ENCODE results near the gene NDUFB6.
A peak's percentile ranks its signal among the peaks of the same experiment; 100 is the strongest.
"Not testable (repeated sequence)": the region's sequence is repeated elsewhere in the genome, so short reads cannot be mapped to it uniquely, and the experiment has no call there.

NDUFB6 gene

DNA sequence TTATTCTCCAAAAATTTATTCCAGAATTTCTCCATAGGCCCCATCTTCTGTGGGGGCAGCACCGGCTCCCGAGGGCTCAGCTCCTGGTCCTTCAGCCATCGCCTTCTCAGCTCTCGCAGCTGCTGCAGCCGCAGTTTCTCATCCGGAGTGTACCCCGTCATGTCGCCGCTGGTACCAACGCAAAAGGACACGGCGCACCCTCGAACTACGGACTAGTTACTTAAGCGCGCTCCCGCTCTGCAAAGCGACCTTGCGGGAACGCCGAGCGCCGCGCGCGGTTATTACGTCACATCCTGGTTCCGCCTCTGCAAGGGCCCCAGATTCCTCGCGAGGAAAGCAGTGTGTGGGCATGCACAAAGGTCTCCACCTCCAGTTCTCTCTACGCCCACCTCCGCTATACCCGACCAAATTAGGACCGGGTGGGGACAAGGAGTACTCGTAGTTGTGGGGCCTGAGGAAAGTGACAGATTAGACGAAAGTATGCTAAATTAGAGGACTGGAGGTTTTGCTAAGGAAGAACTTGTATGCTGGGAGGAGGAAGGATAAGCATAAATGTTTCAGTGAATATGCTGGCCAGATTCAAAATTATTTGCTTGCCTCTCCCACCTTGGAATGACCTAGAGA, at the start of gene NDUFB6:
TSS of gene NDUFB6 (minus strand) at position 260 of the 624 bp plus-strand sequence. CDS start at position 161, 99 bp downstream.
- DNase-seq (ENCODE audit: low read depth), result peak; percentile 91

DNA sequence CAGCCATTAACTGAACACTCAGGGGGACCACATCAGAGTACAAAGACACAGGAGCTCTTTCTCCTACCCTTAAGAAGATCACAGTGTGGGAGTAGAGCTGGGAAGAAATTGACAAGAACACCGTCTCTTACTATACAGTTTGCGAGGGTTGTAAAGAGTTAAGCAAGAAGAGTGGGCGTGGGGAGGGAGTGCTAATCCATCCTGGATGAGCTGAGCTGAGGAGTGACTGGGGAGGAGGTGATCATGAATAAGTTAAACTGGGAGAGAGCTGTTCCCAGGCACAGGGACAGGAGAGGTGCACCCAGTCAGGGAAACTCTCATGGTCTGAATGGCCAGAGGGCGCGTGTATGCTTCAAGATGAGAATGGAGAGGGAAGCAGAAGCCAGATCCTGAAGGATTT, 45.3 kb upstream of the NDUFB6 start:
- no peak for DNase-seq (ENCODE audit: low read depth)

DNA sequence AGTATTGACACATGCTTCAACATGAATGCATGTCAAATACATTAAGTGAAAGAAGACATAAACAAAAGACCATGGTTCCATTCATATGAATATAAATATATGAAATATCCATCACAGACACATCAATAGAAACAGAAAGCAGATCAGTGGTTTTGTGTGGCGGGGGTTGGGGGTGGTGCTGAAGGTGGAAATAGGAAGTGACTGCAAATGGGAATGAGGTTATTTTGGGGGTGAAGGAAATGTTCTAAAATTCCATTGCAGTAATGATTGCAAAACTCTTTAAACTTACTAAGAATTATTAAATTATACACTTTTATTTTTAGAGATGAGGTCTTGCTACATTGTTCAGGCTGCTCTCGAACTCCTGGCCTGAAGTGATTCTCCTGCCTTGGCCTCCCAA, 33.9 kb upstream of the NDUFB6 start:
- DNase-seq (ENCODE audit: low read depth), result no peak

DNA sequence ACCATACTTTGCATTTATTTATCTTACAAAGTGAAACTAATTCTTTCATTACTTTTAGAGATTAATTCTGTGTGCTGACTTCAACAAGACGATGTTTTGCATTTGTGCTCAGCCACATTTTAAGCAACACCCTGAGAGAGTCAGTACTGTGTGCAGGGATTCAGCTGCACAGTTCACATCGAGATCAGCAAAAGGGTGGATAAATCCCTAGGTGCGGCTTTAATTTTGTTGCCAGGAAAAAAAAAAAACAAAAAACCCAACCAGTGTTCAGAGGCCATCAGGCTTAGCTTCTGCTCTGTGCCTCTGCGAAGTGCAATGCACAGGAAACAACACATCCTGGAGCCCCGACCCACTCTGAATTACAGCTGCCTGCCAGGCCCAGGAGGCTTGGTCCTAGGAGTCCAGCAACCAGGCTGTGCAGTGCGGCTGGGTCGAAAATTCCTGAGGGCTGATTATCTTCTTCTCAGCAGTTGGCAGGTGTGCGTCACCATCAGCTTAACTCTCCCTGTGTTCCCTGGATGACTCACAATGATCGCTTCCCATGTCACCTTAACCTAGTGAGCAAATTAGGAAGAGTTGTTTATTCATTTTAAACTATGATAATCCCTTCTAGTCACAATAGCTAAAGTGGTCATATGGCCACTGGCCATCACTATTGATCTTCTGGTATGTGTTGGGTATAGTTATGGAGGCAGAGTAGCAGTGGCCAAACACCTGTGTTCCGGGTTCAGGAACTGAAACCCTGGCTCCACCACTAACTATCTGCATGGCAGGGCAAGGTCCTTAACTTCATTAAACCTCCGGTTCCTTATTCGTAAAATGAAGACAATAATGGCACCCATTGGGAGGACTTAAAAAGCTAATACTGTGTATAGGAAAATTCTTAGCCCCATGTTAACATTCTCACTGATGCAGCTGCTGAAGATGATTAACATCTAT, 31.2 kb upstream of the NDUFB6 start:
- no peak for DNase-seq (ENCODE audit: low read depth)

DNA sequence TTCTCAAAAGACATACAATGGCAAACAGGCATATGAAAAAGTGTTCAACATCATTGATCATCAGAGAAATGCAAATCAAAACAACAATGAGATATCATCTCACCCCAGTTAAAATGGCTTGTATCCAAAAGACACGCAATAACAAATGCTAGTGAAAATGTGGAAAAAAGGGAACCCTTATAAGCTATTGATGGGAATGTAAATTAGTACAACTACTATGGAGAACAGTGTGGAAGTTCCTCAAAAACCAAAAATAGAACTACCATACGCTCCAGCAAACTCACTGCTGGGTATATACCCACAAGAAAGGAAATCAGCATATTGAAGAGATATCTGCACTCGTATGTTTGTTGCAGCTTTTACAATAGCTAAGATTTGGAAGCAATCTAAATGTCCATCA, 26.1 kb upstream of the NDUFB6 start:
- not testable (repeated sequence) for DNase-seq (ENCODE audit: low read depth)

DNA sequence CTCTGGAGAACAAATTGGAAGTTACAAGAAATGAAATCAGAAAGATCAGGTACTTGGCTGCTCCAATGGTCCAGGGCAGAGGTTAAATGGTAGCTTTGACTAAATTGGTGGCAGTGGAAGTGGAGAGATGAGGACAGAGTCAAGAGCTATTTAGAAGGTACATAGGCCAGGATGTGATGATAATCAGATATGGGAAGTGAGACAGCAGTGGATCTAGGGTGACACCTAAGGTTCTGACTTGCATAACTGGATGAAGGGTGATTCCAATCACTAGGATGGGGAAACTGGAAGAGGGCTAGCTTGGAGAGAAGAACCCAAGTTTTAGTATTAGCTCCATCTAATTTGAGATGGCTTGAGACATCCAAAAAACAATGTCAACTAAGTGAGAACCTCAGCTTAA, 24.0 kb upstream of the NDUFB6 start:
- no peak for DNase-seq (ENCODE audit: low read depth)

DNA sequence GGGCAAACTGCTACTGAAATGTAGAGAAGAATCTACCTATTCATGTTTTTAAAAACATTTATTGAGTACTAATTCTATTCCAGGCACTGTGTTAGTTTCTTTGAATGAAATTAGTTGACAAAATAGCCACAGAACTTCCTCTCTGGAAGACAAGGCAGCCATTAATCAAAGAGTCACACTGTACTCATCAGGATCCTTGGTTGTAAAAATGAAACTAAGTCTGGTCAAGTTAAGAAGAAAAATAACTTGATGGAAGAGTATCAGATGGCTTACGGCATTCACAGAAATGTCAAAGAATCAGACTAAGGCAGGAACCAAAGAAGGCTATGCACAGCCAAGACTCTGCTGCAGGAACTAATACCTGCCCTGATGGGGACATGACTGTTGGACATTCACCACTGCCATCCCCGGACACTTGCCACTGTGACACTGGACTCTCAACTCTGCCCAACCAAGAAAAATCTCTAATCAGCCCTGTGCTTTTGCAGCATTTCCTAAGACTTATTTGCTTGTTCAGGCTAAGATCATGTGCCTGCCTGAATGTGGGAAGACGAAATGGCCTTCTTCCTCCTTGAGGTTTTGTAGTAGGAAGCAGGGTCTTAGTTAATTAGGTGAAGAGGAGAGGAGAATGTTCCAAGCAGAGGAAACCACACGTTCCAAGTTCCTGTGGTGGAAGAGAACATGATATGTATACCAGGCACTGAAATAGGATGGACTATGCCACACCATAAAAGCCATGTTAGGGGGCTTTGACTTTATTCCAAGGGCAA, 23.3 kb upstream of the NDUFB6 start:
- DNase-seq (ENCODE audit: low read depth), result no peak

DNA sequence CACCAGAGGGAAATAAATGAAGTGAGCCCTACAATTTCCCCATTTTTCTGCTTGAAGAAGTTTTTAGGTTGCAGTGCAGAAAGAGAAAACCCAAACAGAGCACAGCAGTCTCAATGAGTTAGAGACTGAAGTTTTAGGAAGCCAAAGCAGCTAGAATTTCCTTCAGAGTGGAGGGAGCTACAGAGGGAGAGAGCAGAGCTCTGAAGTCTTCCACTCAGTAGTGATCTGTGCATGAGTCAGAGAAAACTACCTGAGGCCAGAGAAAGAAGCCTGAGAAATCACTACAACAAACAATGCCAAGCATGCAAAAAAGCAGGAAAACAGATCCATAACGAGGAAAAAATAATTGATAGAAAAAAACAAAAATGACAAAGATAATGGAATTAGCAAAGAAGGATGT, 17.9 kb upstream of the NDUFB6 start:
- no peak for DNase-seq (ENCODE audit: low read depth)

DNA sequence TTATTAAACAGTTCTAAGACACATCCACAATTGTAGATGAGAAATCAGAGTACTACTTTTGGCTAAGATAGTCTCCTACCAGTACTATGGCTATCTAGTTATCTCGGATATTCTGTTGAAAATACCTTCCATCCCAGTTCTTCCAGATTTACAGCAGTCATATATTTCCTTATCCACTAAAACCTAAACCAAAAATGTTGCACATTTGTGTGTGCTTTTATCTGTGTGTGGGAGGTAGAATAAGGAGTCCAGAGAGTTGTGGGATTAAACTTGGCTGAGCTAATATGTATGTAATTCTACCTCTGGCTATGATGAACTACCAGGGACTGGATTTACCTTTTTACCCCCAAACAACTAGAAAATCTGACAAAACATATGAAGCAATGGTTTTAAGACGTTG, 17.5 kb upstream of the NDUFB6 start:
- no peak for DNase-seq (ENCODE audit: low read depth)

DNA sequence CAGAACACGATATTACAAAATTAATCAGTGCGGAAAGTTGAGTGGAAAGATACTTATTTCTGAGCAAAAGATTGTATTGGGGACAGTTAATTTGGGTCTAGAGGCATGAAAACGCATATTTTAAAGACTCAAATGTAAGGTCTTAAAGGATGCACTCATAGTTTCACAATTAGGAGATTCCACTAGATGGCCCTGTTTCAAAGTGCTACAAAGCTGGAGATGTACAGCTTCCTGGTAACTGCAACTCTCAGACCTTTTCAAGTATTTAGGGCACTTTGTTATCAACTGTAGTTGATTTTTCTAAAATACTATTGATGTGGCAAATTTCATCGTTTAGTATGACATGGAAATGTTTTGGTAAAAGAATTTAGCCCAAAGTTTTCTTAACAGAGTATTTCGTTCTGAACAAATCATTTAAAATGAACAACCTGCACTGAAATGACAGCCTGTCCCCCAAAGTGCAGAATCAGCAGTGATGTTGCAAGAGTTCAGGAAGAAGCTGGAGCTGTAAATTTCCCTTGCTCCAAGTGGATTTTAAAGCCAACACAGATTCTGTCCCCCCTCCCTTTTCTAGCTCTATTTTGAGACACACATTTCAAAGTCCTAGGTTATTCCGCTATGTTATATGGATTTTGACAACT, 16.2 kb upstream of the NDUFB6 start:
- no peak for DNase-seq (ENCODE audit: low read depth)

DNA sequence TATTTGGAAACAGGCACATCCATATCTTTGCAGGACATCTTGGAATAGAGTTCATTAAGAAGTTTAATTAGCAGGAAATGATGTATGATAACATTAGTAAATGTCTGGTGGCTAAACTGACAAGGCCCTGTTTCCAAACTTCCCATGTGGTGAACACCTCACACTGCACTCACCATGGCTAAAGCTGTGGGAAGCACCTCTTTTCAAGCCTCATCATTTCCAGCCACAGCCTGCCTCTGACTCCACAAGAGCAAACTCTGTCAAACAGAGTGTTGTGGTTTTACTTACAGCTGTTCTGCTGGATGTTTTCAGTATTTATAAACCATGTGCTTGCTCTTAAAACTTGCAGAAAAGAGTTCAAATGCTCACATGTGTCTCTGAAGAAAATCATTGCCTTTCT, 14.9 kb upstream of the NDUFB6 start:
- DNase-seq (ENCODE audit: low read depth), result no peak

DNA sequence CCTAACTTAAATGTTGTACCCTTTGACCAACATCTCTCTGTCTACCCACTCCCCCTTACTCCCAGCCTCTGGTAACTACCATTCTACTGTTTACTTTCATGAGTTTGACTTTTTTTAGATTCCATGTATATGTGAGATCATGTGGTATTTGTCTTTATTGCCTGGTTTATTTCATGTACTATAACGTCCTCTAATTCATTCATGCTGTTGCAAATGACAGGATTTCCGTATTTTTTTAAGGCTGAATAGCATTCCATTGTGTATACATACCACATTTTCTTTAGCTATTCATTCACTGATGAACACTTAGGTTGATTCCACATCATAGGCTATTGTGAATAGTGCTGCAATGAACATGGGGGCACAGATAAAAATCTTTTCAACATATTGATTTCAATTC, 11.8 kb upstream of the NDUFB6 start:
- DNase-seq (ENCODE audit: low read depth), result no peak

DNA sequence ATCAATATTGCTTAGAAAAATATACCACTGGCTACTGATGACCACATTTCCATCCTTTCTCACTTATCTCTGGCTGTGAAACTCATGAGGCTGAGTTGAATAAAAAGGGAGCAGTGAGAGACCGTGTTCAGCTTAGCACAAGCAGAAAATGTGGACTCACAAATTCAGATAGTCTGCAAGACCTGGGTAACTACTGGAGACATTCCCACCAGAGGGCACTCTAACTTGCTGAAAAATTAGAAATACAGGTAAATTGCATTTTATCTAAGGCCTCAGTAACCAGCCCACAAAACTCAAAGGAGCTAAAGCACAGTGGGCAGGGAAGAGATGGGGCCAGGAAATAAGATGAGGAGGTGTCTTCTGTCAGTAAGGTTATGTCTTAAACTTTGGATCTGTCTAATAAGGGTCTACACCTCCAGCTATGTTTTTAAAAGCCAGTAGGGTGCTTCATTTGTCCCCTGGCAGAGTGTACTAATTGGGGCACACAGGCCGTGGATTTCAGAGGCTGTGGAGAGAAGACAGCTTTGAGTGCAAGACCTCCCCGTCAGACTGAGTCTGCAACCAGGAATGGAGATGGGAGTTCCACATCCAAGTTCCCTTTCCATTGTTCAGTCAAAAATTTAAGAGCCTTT, 8.7 kb upstream of the NDUFB6 start:
- no peak for DNase-seq (ENCODE audit: low read depth)

DNA sequence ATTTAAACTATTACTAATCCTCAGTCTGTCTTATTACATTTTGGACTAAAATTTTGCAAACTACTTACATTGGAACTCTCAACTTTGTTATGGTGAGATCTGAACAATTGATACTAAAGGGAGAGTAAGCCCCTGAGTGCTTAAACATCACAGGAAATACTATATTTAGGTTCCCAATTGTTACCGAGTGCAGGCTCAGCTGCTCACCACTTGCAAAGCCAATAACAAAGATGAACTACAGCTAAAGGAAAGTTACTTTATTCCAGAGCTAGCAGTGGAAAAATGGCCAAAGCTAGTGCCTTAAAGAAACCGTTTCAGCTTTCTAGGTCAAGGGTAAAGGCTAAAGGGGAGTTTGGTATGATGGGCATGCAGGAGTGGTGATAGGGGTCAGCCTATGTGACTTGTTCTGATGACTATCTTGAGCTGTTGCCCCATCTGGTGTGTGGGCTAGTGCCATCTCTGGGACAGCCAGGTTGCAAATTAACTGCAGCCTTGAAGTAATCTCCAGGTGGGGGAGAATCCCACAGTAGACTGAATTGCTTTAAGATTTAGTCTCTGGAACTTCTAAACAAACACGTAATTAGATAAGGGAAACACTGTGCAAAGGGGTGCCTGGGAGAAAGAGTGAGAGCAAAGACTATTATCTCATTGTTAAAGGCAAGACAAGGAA, 7.8 kb upstream of the NDUFB6 start:
- DNase-seq (ENCODE audit: low read depth), result no peak

DNA sequence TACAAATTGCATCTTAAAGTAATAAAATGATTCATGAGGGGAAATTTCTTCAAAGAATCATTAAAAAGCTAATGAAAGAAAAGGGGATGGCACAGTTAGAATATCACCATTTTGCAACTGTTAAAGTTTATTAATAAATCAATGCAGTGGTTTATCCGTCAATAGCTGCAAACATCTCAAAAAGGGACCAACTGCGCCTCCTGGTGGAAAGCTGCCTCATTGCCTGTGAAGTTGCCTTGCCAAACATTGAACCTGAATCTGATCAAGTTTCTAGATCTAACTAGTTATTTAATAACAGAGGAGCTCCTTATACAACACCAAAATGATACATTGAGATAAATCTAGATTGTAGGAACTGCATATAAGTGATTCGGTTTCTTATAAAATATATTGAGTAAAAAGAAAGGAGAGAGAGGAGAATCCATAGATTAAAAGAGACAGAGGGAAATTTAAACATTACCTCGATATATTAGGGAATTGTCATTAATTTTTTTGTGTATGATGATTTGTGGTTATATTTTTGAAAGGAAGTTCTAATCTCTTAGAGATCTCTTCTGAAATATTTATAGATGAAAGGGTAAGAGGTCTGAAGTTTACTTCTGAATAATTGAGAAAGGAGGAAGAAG, 6.9 kb upstream of the NDUFB6 start:
- DNase-seq (ENCODE audit: low read depth), result peak; percentile 60

DNA sequence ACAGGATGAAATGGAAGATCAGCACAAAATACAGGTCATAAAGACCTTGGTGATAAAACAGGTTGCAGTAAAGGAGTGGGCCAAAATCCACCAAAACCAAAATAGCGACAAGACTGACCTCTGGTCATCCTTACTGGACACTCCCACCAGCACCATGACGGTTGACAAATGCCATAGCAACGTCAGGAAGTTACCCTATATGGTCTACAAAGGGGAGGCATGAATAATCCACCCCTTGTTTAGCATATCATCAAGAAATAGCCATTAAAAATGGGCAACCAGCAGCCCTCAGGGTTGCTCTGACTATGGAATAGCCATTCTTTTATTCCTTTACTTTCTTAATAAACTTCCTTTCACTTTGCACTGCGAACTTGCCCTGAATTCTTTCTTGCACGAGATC, 6.0 kb upstream of the NDUFB6 start:
- no peak for DNase-seq (ENCODE audit: low read depth)

DNA sequence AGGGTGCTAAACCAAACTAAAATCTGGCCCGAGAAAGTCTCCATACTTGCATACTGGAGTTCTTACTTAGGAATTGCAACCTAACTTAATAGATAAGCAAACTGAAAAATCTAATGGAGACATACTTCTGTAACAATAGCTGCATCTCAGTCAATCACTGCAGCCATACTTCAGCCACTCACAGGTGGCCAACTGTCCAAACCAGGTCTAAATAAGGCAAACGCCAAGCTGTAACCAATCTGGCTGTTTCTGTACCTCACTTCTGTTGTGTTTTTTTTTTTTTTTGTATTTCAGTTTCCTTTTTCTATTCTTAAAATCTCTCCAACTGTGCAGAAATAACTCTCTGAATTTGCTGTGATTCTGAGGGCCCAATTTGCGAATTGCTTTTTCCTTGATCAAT, 4.4 kb upstream of the NDUFB6 start:
- DNase-seq (ENCODE audit: low read depth), result no peak

DNA sequence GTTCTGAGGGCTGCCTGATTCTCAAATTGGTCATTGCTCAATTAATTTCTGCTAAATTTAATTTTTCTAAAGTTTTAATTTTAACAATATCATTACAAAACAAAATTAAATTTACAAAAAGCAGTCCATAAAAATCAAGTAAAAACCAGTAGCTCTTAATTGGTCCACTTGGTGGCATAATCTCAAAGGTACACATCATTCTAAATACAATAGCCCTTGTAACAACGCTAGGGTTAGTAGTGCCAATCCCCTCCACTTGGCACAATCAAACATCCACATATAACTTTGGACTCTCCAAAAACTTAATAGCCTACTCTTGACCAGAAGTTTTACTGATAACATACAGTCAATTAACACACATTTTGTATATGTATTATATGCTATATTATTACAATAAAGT, 1.9 kb upstream of the NDUFB6 start:
- DNase-seq (ENCODE audit: low read depth), result no peak

DNA sequence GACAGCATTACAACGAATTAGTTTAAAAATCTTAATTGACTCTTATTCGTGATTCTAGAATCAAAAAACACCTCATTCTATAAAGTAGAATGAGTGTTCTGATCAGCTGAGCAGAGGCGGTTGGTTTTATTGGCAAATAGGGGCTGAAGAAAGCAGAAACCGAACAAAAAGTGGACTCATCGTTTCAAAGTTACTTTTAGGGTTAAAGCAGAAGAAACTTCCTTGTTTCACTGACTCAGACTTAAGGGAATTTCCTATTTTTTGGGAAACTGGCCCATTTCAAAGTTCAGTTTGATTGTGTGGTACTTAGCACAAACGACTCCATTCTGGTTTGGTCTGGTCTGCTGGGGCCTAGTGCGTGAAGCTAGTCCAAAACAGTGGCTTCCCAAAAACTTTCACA, 862 bp upstream of the NDUFB6 start:
- DNase-seq (ENCODE audit: low read depth), result no peak

DNA sequence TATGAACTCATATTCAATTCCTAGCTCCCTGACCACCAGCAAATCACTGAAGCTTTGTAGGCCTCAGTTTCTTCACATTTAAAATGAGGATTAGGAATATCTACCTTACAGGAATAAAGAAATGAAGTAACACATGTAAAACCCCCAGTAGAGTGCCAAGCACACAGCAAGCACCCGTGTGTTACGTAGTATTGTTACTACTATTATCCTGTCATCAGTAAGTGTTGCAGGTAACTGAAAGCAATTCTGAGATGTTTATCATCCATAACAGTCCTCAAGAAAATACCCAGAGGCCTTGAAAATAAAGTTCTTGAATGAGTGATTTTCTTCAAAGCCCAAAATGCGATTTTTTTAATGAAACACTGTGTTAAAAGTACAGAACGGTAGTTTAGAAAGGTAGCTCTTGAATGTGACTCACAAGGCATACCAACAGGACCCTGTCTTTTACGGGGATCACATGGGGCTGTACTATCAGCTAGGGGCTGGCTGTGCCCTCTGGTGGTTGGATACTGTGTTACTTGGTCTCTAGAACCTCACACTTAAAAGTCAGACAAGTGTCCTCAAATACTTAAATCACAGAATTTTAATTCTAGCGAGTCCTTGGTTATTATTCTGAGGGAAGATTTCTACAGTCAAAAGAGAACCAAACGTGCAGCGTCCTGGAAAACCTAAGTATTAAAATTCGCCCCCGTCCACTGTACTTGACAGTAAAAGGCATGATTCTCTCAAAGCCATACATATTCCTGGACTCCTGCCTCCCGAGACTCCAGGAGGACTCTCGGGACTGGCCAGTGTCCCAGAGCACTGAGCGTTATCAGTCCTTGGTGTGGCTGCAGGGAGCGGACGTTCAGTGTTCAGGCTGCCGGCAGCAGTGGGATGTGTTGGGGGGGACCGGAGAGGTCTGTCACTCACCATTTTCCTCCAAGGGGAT, 725 bp downstream of the NDUFB6 start:
- peak; percentile 50 for DNase-seq (ENCODE audit: low read depth)

Data from activated T-helper 1 cell treated with Interleukin-2 at 50 U/mL for 16 hours (primary cell).